ENCODE measurements around the gene CD300C.

Gene CD300C

GRCh38 chr17:74569020-74570003, 23.4 kb upstream of the CD300C start (continued):
- TF ChIP-seq ZNF777 (tag by site-specific recombination; IDR thresholded peaks at IDR 0.05; ENCODE audit: borderline replicate concordance) = 0 out of 2 replicates have a peak, but pooled peaks have one; percentile 45
- 0 out of 2 replicates have a peak, but pooled peaks have one; percentile 21 for TF ChIP-seq ZNF621 (tag by site-specific recombination; IDR thresholded peaks at IDR 0.05)
- no peak for TF ChIP-seq ZNF830 (tag by site-specific recombination; IDR thresholded peaks at IDR 0.05; ENCODE audit: low read depth)
- peak; percentile 44; the same call in 1 of the 2 replicates for TF ChIP-seq ZIC2 (tag by site-specific recombination; IDR thresholded peaks at IDR 0.05)
- TF ChIP-seq ZNF280C (tag by site-specific recombination; IDR thresholded peaks at IDR 0.05) = peak; percentile 57; the same call in 1 of the 2 replicates
- TF ChIP-seq ZFHX2 (tag by site-specific recombination; conservative IDR thresholded peaks at IDR 0.05) = peak; percentile 99
- 0 out of 2 replicates have a peak, but pooled peaks have one; percentile 31 for TF ChIP-seq ZBTB48 (tag by site-specific recombination; IDR thresholded peaks at IDR 0.05)
- TF ChIP-seq EGR2 (tag by site-specific recombination; IDR thresholded peaks at IDR 0.05; ENCODE audit: low read depth) = peak; percentile 99
- TF ChIP-seq ZSCAN4 (tag by site-specific recombination; IDR thresholded peaks at IDR 0.05) = peak; percentile 70
- no peak for TF ChIP-seq PRDM2 (tag by site-specific recombination; IDR thresholded peaks at IDR 0.05; ENCODE audit: borderline replicate concordance)
- 0 out of 2 replicates have a peak, but pooled peaks have one; percentile 24 for TF ChIP-seq WT1 (tag by site-specific recombination; IDR thresholded peaks at IDR 0.05)
- peak; percentile 69 for TF ChIP-seq ZNF600 (tag by site-specific recombination; IDR thresholded peaks at IDR 0.05)
- no peak for TF ChIP-seq KLF8 (tag by site-specific recombination; IDR thresholded peaks at IDR 0.05)
- peak; percentile 83 for TF ChIP-seq ZBTB21 (tag by site-specific recombination; IDR thresholded peaks at IDR 0.05)

- H3K4me1 ChIP-seq (ENCODE audit: control insufficient read depth, insufficient read depth, low read length) = no peaks in the 10 kb centered on the region
- H3K9me3 ChIP-seq (ENCODE audit: control insufficient read depth, insufficient read depth, low read depth, low read length) = no peaks in the 10 kb centered on the region
- CTCF ChIA-PET = interaction anchor here (0.6 to 2.9 kb wide), 2 partner anchors 9 to 273 kb away, joined by 3 to 22 read pairs; no protein-coding TSS in a partner anchor
- POLR2A ChIA-PET = no interaction called here
- H3K27ac ChIP-seq (ENCODE audit: extremely low read depth, low read depth, low read length) = no peak overlapping the region
- H3K4me3 ChIP-seq (ENCODE audit: low read depth, low read length) = no peak overlapping the region
- H3K36me3 ChIP-seq (ENCODE audit: control insufficient read depth in 2 of 2, insufficient read depth in 1 of 2, low read length in 2 of 2) = no peaks in the 10 kb centered on the region
- TF ChIP-seq ZNF18 (tag by site-specific recombination; IDR thresholded peaks at IDR 0.05) = no peak
- TF ChIP-seq BCL11B (tag by site-specific recombination; IDR thresholded peaks at IDR 0.05; ENCODE audit: low read depth) = no peak
- TF ChIP-seq ZNF426 (tag by site-specific recombination; IDR thresholded peaks at IDR 0.05) = no peak
- TF ChIP-seq HOXA7 (CRISPR knock-in tag; IDR thresholded peaks at IDR 0.05; ENCODE audit: borderline replicate concordance) = no peak
- no peak for TF ChIP-seq KLF17 (tag by site-specific recombination; IDR thresholded peaks at IDR 0.05)
Observed at GRCh38 chr17:74568106-74568873, 22.4 kb upstream of the CD300C start.
